HepG2 (cell line): ENCODE data around the gene COPZ1.

Experiments
- CTCF ChIP-seq: sonication (generic); formaldehyde crosslinking; IDR thresholded peaks from 2 replicates; pipeline ENCODE4 v1.5.0; 2020; ENCODE audit warnings: mild to moderate bottlenecking, missing genetic modification reagents, moderate library complexity
- LRRFIP1 ChIP-seq: sonication (generic); formaldehyde crosslinking; conservative IDR thresholded peaks from 2 replicates; pipeline ENCODE4 v1.4.0; 2020; ENCODE audit warnings: missing genetic modification reagents
- MYPOP ChIP-seq: sonication (generic); formaldehyde crosslinking; IDR thresholded peaks from 2 replicates; pipeline ENCODE4 v1.8.1; 2023; ENCODE audit warnings: mild to moderate bottlenecking, moderate library complexity, missing genetic modification reagents

GRCh38 chr12:54358191-54358944 lies 33.4 kb downstream of the COPZ1 start:
- TF ChIP-seq MYPOP: no peak
- TF ChIP-seq LRRFIP1: no peak
- TF ChIP-seq CTCF (CRISPR knock-in tag): no peak
